ENCODE measurements around the gene KDM4C.
"Not testable (repeated sequence)": the region's sequence is repeated elsewhere in the genome, so short reads cannot be mapped to it uniquely, and the experiment has no call there.

Gene KDM4C

DNA sequence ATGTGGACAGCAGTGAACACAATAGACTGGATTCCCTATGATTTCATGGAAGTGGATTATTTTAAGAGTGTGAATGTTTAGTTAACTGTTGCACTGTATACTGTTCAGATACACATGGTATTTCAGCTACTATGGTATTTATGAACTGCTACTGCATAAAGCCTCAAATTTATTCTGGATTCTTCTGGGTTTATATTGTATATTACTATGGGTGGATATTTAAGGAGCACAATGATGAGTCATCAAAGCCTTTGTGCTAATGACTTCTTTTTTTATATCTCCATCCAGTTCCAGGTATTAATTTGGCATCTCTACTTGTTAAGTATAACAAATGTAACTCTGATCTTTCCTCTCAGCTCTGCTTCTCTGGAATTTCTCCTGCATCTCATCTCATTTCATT is 6.8 kb downstream of the KDM4C start:
- no peak for DNase-seq

DNA sequence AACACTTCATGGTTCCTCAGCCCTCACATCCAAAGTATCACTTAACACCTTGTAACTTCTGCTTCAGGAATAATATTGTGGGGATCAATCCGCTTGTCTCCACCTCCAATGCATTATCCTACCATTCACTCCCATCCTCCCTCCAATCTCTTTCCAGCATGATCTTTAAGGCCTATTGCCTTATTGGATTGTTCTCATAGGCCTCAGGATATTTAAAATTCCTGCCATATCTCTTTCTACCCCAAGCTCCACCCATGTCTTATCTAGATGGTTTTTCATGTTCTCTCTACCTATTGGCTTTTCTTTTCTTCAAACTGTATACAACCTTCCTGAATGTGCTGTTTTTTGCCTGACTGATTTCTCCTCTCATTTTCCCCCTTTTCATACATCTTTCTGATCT is 7.2 kb downstream of the KDM4C start:
- DNase-seq: no peak

GRCh38 chr9:6765396-6765795 is 7.6 kb downstream of the KDM4C start:
- no peak for DNase-seq

DNA sequence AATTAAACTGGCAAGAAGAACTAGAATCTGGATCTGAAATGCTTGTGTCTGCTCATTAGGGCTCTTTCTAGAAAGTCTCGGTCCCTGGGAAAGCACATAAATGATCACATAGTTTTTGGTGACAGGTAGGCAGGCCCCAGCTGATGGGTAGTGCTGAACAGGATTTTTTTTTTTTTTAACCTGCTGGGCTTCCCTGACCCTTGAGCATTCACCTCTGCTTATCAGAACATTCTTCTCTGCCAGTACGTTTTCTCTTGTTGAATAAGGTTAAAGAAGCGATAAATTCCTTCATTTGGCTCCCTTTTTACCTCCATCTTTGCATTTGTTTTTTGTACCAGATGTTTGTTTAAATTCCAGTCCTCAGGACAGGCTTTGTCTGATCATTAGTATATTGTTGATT is 8.8 kb downstream of the KDM4C start:
- no peak for DNase-seq

- not testable (repeated sequence) for DNase-seq
Observed at GRCh38 chr9:6768587-6768986, 10.8 kb downstream of the KDM4C start.

GRCh38 chr9:6771722-6772121 is 13.9 kb downstream of the KDM4C start:
- no peak for DNase-seq

DNA sequence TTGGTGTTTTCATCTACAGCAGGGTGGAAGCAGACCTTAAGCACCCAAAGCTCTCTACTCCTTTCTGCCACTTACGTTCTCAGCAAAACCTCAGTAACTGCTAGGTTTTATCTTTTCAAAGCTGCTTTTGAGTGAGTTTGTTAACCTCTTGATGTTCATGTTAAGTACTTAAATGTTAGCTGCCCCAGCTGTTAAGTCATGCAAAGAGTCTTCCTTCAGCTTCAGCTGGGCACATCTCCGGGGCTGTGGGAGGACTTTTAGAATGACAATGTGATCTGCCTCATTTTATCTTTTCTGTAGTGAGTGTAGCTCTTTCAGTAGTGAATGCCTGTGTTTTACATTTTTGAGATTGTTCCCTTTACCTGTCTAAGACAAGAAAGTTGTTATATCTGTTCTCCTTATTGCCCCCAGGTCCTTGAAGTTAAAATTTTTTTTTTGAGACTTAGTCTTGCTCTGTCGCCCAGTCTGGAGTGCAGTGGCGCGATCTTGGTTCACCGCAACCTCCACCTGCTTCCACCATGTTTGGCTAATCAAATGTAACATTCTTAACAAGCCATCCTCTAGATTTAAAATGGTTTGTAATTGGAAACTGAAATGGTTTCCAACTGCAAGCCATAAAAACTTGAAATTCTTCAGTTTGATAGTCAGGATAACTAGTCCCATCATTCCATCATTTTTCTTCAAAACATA is 19.6 kb downstream of the KDM4C start:
- DNase-seq: no peak

DNA sequence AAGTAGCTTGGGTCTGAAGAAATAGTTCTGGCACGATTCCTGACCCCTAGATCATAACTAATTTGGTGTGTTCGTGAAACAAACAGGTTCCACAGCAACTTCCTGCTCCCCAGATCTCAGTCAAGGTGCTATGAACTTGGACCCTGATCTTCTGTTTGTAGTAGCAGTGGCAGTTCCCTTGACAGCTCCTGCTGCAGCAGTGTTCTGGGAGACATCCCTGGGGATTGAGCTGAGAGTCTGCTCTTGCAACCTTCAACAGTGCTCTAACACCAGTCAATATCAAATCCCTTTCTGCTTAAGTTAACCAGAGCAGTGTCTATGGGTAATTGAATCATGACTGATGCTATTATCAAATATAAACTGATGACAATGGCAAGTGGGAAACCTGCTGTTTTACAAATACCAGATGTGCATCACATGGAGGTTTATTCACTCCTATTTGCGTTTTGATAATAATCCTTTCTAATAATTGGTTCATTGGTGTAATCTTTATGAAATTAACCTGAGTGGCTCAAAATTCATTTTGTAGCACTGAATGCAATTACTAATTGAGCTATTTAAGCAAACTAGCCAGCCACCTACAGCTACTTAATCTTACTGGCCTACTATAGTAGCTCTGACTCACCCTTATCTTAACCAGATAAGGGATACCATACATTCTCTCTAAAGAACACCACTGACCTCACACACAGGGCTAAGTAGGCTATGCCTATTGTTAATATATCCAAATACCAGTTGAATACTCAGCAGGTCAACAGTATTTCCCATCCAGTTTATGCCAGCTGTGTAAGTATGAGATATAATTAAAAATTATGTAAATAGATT is 21.9 kb downstream of the KDM4C start:
- no peak for DNase-seq

DNA sequence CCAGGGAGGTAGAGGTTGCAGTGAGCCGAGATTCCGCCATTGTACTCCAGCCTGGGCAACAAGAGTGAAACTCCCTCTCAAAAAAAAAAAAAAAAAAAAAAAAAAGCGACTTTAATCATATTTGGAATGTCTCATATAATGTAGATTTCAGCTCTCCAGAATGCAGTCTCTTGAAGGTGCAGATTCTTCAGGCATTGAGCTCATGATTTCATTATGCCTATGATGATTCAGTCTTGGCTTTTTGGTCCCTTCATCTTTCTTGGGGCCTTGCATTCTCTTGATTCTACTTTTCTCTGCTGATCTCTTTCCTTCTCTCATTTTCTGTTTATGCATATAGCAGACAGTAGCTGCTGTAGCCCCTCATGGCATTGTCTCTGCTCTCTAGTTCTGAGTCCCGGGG is 22.9 kb downstream of the KDM4C start:
- no peak for DNase-seq

DNA sequence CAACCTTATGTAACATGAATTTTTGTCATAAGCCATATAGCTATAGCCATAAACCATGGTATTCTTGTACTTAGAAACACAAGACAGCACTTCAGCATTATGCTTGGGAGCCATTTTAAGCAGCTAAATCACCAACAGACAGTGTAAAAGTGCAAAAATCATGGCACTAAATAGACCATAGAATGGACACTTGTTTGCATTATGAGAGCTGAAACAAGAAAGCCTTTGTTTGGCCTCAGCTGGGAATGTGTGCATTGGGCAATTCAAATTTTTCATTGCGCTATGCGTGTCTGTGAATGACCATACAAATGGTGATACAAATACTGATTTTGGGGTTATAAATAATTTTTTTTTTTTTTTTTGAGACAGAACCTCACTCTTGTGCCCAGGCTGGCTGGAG is 23.7 kb downstream of the KDM4C start:
- DNase-seq: no peak

DNA sequence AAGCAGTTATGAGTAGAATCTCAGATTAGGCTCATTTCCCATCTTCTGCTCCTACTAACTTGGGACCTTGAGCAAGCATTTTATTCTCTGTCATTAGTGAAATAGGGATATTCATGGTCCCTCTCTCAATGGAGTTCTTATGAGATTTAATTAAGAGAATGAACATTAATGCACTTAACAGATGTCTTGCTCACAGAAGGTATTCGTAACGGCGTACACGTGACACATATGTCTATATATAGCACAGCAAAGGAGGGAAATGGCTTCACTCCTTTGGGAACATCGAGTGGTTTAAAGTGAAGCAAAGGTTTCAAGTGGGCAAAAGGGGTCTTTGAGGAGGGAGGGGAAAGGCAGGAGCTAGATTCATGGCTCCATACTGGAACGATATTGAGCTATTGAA is 24.6 kb downstream of the KDM4C start:
- DNase-seq: no peak

DNA sequence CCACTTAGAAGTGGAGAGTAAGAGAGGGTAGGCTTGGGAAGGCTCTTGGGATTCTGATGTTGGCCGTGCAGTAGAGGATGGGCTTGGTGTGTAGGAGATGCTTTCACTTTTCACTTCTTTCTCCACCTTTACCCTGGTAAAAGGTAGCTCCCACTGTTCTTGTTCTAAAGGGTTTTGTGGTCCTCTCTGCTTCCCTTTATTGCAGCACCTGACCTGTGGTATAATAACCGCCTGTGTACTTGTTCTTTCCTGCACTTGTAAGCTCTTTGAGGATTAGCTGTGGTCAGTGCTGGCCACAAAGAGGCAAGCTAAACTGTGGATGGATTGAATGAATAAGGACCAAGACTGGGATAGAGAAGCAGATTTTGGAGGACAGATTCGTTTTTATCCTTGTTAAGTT is 25.2 kb downstream of the KDM4C start:
- no peak for DNase-seq

DNA sequence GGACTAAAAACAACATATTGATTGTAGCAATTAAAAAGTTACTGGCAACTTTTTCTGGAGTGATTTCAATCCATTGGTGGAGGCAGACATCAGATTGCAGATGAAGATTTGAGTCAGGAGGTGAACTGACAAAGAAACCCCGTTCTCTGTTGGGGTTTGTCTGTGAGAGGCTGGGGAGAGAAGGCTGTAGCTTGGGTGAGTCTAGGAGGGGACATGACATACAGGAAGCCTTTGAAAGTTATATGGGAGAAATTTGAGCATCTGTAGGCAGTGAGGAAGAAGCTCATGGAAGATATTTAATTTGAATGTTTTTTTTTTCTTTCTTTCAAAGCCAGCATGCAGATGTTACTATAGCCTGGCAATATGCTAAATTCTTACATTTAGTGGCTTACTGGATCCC is 26.0 kb downstream of the KDM4C start:
- DNase-seq: no peak

- DNase-seq: no peak
Observed at GRCh38 chr9:6785682-6786081, 27.9 kb downstream of the KDM4C start.

DNA sequence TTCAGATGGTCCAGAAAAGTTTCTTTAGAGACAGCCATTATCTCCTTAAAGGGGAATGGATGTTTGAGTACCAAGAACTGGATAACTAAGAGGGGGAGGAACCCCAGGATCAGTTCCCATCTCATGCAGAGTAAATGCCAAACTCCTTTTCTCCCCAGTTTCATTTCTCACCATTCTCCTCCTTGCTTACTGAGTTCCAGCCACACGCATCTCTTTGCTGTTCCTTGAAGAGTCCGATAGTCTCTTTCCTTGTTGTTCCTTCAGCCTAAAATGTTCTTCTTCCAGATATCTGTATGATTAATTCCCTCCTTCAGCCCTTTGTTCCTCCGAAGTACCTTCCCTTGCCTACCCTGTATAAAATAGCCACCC is 30.0 kb downstream of the KDM4C start:
- no peak for DNase-seq

DNA sequence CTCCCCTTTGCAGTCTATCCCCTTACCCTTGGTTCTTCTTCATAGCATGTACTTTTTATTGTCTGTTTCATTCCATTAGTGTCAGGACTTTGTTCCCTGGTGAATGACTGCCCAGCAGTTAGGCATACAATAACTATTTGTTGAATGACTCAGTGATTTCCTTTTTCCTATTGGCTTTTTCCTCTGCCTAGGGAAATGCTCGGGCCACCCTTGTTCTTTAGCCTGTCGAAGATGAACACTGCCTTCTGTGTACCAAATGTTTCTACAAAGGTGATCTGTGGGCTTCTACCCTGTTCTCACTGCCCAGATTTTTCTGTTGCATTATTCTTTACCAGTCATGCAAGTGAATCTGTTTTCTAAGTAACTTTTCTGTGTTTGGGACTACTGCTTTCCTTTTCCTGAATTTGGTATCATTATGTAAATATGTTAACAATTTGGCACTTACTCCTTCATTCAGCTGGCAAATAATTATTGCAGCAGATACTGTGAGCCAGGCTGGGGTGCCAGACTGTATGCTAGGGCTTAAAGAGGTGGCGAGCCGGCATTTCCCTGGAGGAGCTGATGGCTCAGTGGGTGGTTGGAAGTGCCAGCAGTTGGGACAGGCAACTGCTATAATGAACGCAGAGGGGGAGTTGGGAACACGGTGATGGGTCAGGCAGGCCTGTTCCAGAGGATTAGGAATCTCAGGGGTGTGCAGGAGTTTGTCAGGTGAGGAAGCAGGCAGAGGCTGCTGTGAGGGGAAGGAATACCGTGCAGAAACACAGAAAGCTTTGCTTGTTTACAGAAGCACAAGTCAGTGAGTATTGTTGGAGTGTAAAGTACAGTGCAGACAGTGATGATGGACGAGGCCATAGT is 30.6 kb downstream of the KDM4C start:
- no peak for DNase-seq

DNA sequence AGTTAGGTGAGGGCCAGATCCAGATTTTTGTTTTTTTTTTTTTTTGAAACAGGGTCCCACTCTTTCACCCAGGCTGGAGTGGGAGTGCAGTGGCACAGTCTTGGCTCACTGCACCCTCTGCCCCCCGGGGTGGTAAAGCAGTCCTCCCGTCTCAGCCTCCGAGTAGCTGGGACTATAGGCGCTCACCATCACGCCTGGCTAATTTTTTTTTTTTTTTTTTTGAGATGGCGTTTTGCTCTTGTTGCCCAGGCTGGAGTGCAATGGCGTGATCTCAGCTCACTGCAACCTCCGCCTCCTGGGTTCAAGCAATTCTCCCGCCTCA is 31.2 kb downstream of the KDM4C start:
- DNase-seq: not testable (repeated sequence)

GRCh38 chr9:6790866-6791265 is 33.1 kb downstream of the KDM4C start:
- no peak for DNase-seq

DNA sequence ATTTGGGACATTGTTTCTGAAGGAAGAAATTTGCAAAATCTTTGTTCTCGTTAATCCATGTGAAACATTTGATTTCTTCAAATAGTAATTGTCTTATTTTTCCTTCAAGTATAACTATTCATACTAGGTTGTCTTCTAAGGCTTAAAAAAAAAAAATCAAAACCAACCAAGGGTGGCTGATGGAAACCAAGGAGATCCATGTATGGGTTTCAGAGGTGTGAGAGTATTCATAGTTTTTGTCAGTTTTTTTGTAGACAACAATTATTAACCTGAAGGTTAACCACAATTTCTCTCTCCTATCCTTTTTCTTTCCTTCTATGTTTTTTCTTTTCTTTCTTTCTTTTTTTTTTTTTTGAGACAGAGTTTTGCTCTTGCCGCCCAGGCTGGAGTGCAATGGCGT is 35.4 kb downstream of the KDM4C start:
- DNase-seq: no peak

GRCh38 chr9:6794936-6795335 is 37.2 kb downstream of the KDM4C start:
- no peak for DNase-seq

GRCh38 chr9:6802926-6803325 is 45.2 kb downstream of the KDM4C start:
- DNase-seq: no peak

- DNase-seq: no peak
Observed at GRCh38 chr9:6805532-6805931, 47.8 kb downstream of the KDM4C start.

DNA sequence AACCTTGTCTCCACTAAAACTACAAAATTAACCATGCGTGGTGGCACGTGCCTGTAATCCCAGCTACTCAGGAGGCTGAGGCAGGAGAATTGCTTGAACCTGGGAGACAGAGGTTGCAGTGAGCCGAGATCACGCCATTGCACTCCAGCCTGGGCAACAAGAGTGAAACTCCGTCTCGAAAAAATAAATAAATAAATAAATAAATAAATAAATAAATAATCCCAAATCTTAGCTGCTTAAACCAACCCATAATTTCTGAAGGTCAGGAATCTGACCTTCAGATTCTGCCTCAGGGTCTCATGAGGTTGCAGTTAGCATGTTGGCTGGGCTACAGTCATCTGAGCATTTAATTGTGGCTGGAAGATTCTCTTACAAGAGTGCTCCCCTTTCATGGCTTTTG is 48.5 kb downstream of the KDM4C start:
- DNase-seq: not testable (repeated sequence)

GRCh38 chr9:6807669-6808068 is 49.9 kb downstream of the KDM4C start:
- not testable (repeated sequence) for DNase-seq

Data from activated CD4-positive, alpha-beta T cell treated with anti-CD3 and anti-CD28 coated beads for 48 hours (primary cell).